Karpas-422 (cell line): ENCODE data around the gene RNF182. TPM values are rescaled to one million over a fixed set of nuclear protein-coding genes. Genes with fewer than 3 reads are reported as not detected.

ENCODE experiments used
- total RNA-seq: library from RNA; depleted of rRNA; stranded (reverse); fragments of >200 nt; shearing (Covaris generic); gene quantifications from 2 replicates; pipeline ENCODE4 v1.2.3, GENCODE V29; 2014; ENCODE audit warnings: low replicate concordance; rRNA removed

Gene RNF182
- total RNA-seq, 1 experiment from 2014 or later, result not detected

Other genes starting within 250 kb of the RNF182 start
- 14.9 and 17.5 TPM in 2 replicates for gene RANBP9, start 213.1 kb upstream of the RNF182 start, total RNA-seq
- gene MCUR1, start 110.4 kb upstream of the RNF182 start, total RNA-seq, result 17.9 and 30.8 TPM in 2 replicates
- 1.9 and 3.9 TPM in 2 replicates for gene CD83, start 192.8 kb downstream of the RNF182 start, total RNA-seq